22Rv1 (cell line): Measurements from ENCODE around the gene TSPAN5.

Experiments
- ZFX ChIP-seq: fragments of 450-650 bp; IDR thresholded peaks from 2 replicates; pipeline ENCODE4 v1.6.1; 2017; ENCODE audit warnings: antibody characterized with exemption, borderline replicate concordance
- TF ChIP-seq, protein P1 (sequence below): fragments of 450-650 bp; IDR thresholded peaks from 2 replicates; pipeline ENCODE4 v1.5.1; 2017; ENCODE audit warnings: mild to moderate bottlenecking

DNA sequence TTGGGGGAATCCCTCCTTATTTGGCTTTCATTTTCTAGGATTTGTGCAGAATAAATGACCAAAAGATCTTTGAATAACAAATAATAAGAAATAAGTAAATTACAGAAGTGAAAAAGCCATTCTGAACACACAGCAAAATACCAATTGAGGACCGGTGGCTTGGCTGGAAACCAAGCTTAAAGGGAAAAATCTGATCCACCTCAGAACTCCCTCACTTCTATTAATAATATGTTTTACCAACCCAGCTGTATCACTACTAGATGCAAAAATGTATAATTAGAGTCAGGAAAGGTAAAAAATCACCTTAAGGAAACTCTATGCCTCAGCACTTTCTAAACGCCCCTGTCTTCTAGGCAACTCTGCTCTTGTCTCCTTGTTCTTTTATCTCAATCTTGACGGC, 77.3 kb downstream of the TSPAN5 start:
- TF ChIP-seq, protein P1, sequence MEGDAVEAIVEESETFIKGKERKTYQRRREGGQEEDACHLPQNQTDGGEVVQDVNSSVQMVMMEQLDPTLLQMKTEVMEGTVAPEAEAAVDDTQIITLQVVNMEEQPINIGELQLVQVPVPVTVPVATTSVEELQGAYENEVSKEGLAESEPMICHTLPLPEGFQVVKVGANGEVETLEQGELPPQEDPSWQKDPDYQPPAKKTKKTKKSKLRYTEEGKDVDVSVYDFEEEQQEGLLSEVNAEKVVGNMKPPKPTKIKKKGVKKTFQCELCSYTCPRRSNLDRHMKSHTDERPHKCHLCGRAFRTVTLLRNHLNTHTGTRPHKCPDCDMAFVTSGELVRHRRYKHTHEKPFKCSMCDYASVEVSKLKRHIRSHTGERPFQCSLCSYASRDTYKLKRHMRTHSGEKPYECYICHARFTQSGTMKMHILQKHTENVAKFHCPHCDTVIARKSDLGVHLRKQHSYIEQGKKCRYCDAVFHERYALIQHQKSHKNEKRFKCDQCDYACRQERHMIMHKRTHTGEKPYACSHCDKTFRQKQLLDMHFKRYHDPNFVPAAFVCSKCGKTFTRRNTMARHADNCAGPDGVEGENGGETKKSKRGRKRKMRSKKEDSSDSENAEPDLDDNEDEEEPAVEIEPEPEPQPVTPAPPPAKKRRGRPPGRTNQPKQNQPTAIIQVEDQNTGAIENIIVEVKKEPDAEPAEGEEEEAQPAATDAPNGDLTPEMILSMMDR, result no peak
- no peak for TF ChIP-seq ZFX
